Liver (tissue), 9 donors: Measurements from ENCODE around the gene ZNF329. TPM values are rescaled to one million over a fixed set of nuclear protein-coding genes. Genes with fewer than 3 reads are reported as not detected.

Experiments
- DNase-seq: peaks from one replicate; pipeline ENCODE4 v3.0.0-alpha.2; 2017; ENCODE audit warnings: low spot score
- H3K27ac ChIP-seq, 2 donors: one replicate each; pipeline ENCODE4 v1.7.0; 2013; ENCODE audit warnings: inconsistent platforms in 2 of 2, low read length in 2 of 2, control low read depth in 1 of 2, low read depth in 1 of 2, mild to moderate bottlenecking in 1 of 2
- H3K27me3 ChIP-seq, 4 donors: one replicate each; pipeline versions ENCODE4 v1.6.1 to v1.7.0; 2013; ENCODE audit warnings: low read length in 3 of 4, inconsistent platforms in 1 of 4, mild to moderate bottlenecking in 1 of 4, moderate library complexity in 1 of 4; ENCODE audit not compliant: control insufficient read depth in 4 of 4, insufficient read depth in 4 of 4
- H3K36me3 ChIP-seq, 4 donors: one replicate each; pipeline versions ENCODE4 v1.6.1 to v1.7.0; 2013; ENCODE audit warnings: low read length in 3 of 4, mild to moderate bottlenecking in 3 of 4, low read depth in 1 of 4, moderate library complexity in 1 of 4; ENCODE audit not compliant: control insufficient read depth in 4 of 4, insufficient read depth in 3 of 4
- H3K4me1 ChIP-seq, 4 donors: one replicate each; pipeline versions ENCODE4 v1.6.1 to v1.7.0; 2013; ENCODE audit warnings: low read length in 3 of 4, mild to moderate bottlenecking in 3 of 4, moderate library complexity in 1 of 4; ENCODE audit not compliant: control insufficient read depth in 4 of 4, insufficient read depth in 4 of 4
- H3K4me3 ChIP-seq, 3 donors: one replicate each; pipeline versions ENCODE4 v1.6.1 to v1.7.0; 2013; ENCODE audit warnings: low read length in 3 of 3, control low read depth in 1 of 3, low read depth in 1 of 3, mild to moderate bottlenecking in 1 of 3
- H3K9ac ChIP-seq, 2 donors: one replicate each; pipeline ENCODE4 v1.7.0; 2013; ENCODE audit warnings: low read length in 2 of 2, mild to moderate bottlenecking in 2 of 2, moderate library complexity in 2 of 2, control low read depth in 1 of 2, low read depth in 1 of 2
- H3K9me3 ChIP-seq, 4 donors: one replicate each; pipeline versions ENCODE4 v1.6.1 to v1.7.0; 2013; ENCODE audit warnings: low read length in 3 of 4; ENCODE audit not compliant: control insufficient read depth in 4 of 4
- ATF3 ChIP-seq: IDR thresholded peaks from 2 replicates; pipeline ENCODE4 v1.6.1; 2016; ENCODE audit warnings: antibody characterized with exemption
- CTCF ChIP-seq: fragments of 150-350 bp; IDR thresholded peaks from 2 replicates; pipeline ENCODE4 v1.5.1; 2017; ENCODE audit warnings: improper control_type of control experiment, low read depth, low read length; ENCODE audit not compliant: missing input control
- EGR1 ChIP-seq, 2 donors: IDR thresholded peaks; 2 replicates each; pipeline ENCODE4 v1.6.1; 2016 to 2018; ENCODE audit warnings: antibody characterized with exemption in 2 of 2, low read depth in 2 of 2
- FOXA1 ChIP-seq: IDR thresholded peaks from 2 replicates; pipeline ENCODE4 v1.6.1; 2016; ENCODE audit warnings: antibody characterized with exemption
- FOXA2 ChIP-seq: IDR thresholded peaks from 2 replicates; pipeline ENCODE4 v1.6.1; 2016; ENCODE audit warnings: antibody characterized with exemption
- GABPA ChIP-seq, 2 donors: IDR thresholded peaks in 1 of 2; conservative IDR thresholded peaks in 1 of 2; 2 replicates each; pipeline ENCODE4 v1.6.1; 2016; ENCODE audit warnings: antibody characterized with exemption in 2 of 2, mild to moderate bottlenecking in 1 of 2, moderate library complexity in 1 of 2
- HNF4A ChIP-seq, 2 donors: conservative IDR thresholded peaks; 2 replicates each; pipeline ENCODE4 v1.6.1; 2016; ENCODE audit warnings: antibody characterized with exemption in 2 of 2, mild to moderate bottlenecking in 2 of 2
- JUND ChIP-seq, 2 donors: IDR thresholded peaks; 2 replicates each; pipeline ENCODE4 v1.6.1; 2016; ENCODE audit warnings: antibody characterized with exemption in 2 of 2
- NR2F2 ChIP-seq: IDR thresholded peaks from 2 replicates; pipeline ENCODE4 v1.6.1; 2016; ENCODE audit warnings: antibody characterized with exemption
- RAD21 ChIP-seq, 2 donors: IDR thresholded peaks; 2 replicates each; pipeline ENCODE4 v1.6.1; 2016; ENCODE audit warnings: antibody characterized with exemption in 2 of 2, mild to moderate bottlenecking in 2 of 2
- RXRA ChIP-seq, 2 donors: IDR thresholded peaks; 2 replicates each; pipeline ENCODE4 v1.6.1; 2017 to 2018; ENCODE audit warnings: antibody characterized with exemption in 2 of 2, mild to moderate bottlenecking in 1 of 2
- SP1 ChIP-seq: IDR thresholded peaks from 2 replicates; pipeline ENCODE4 v1.6.1; 2018; ENCODE audit warnings: antibody characterized with exemption, mild to moderate bottlenecking
- YY1 ChIP-seq: IDR thresholded peaks from 2 replicates; pipeline ENCODE4 v1.6.1; 2016; ENCODE audit warnings: antibody characterized with exemption, mild to moderate bottlenecking
- ZBTB33 ChIP-seq: IDR thresholded peaks from 2 replicates; pipeline ENCODE4 v1.6.1; 2016; ENCODE audit warnings: antibody characterized with exemption
- WGBS: extraction: QIAGEN DNeasy Blood & Tissue Kit; methylation state at CpG from one replicate; pipeline ENCODE4 v1.1.7; 2013; 5-methylcytosine and 5-hydroxymethylcytosine counted together
- polyA plus RNA-seq, 2 donors: library from polyadenylated mRNA; stranded (reverse) in 1 of 2; unstranded in 1 of 2; fragments of 200-250 nt in 1 of 2; fragments of >200 nt in 1 of 2; fragmentation: Nextera tagmentation in 1 of 2; extraction: Ambion mirVana in 1 of 2; gene quantifications; one replicate each; pipeline versions ENCODE4 v1.2.1 to v1.2.3, GENCODE V29; 2013 to 2015
- total RNA-seq, 2 donors: library from RNA; depleted of rRNA; stranded (reverse); fragments of >200 nt; gene quantifications; one replicate each; pipeline ENCODE4 v1.2.3, GENCODE V29; 2014
- TF ChIP-seq, protein P1 (sequence below): IDR thresholded peaks from 2 replicates; pipeline ENCODE4 v1.6.1; 2016; ENCODE audit warnings: antibody characterized with exemption, mild to moderate bottlenecking
- TF ChIP-seq, protein P2 (sequence below): IDR thresholded peaks from 2 replicates; pipeline ENCODE4 v1.6.1; 2016; ENCODE audit warnings: antibody characterized with exemption
- donor health status: healthy.
- donor health status: healthy.
- donor health status: healthy.
- donor health status: healthy.
- donor health status: healthy.

ZNF329 gene
- total and polyA plus RNA-seq, 4 donors: 1.2 to 6.8 (median 3.8) TPM

GRCh38 chr19:58166708-58167280, 16.2 kb upstream of the ZNF329 start:
- WGBS: 61% methylated on average over 4 of the region's 4 CpGs
- H3K27me3 ChIP-seq: no peaks in the 10 kb centered on the region
- H3K4me3 ChIP-seq: peak overlapping the region in 2 of 3 donors; percentile 41 to 50
- peaks cover 0 to 1% (median 0%) of the 10 kb centered on the region in 4 donors for H3K36me3 ChIP-seq
- no peak overlapping the region for H3K9ac ChIP-seq
- peaks cover 51 to 75% (median 59%) of the 10 kb centered on the region in 4 donors for H3K9me3 ChIP-seq
- H3K4me1 ChIP-seq: no peaks in the 10 kb centered on the region
- no peak overlapping the region for H3K27ac ChIP-seq
- no peak for TF ChIP-seq HNF4A (conservative IDR thresholded peaks at IDR 0.05)
- TF ChIP-seq RAD21 (IDR thresholded peaks at IDR 0.05): no peak
- TF ChIP-seq NR2F2: no peak
- no peak for TF ChIP-seq SP1
- TF ChIP-seq EGR1 (IDR thresholded peaks at IDR 0.05; ENCODE audit: low read depth in 2 of 2): no peak
- no peak for TF ChIP-seq JUND (IDR thresholded peaks at IDR 0.05)
- TF ChIP-seq RXRA (IDR thresholded peaks at IDR 0.05): no peak
- TF ChIP-seq, protein P1, sequence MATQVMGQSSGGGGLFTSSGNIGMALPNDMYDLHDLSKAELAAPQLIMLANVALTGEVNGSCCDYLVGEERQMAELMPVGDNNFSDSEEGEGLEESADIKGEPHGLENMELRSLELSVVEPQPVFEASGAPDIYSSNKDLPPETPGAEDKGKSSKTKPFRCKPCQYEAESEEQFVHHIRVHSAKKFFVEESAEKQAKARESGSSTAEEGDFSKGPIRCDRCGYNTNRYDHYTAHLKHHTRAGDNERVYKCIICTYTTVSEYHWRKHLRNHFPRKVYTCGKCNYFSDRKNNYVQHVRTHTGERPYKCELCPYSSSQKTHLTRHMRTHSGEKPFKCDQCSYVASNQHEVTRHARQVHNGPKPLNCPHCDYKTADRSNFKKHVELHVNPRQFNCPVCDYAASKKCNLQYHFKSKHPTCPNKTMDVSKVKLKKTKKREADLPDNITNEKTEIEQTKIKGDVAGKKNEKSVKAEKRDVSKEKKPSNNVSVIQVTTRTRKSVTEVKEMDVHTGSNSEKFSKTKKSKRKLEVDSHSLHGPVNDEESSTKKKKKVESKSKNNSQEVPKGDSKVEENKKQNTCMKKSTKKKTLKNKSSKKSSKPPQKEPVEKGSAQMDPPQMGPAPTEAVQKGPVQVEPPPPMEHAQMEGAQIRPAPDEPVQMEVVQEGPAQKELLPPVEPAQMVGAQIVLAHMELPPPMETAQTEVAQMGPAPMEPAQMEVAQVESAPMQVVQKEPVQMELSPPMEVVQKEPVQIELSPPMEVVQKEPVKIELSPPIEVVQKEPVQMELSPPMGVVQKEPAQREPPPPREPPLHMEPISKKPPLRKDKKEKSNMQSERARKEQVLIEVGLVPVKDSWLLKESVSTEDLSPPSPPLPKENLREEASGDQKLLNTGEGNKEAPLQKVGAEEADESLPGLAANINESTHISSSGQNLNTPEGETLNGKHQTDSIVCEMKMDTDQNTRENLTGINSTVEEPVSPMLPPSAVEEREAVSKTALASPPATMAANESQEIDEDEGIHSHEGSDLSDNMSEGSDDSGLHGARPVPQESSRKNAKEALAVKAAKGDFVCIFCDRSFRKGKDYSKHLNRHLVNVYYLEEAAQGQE: no peak
- TF ChIP-seq ATF3: no peak
- TF ChIP-seq YY1: no peak
- no peak for TF ChIP-seq FOXA1
- DNase-seq: no peak

DNA sequence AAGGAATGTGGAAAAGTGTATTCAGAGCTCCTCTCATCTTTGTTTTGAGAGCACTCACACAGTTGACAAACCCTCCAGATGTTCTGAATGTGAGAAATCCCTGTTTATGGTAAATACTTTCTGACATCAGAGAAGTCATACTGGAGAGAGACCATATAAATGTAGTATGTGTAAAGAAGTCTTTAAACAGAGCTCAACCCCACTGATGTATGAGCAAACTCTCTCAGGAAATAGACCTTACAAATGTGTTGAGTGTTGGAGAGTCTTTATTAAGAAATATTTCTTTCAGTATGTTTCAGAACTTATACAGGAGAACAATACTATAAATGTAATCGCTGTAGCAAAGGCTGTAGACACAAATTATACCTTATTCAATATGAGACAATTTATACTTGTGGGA, 15.7 kb upstream of the ZNF329 start:
- Histone ChIP-seq H3K4me3 (peak overlapping the region in 2 of 3 donors; percentile 45 to 49), H3K9me3 (peaks cover 49 to 77% (median 58%) of the 10 kb centered on the region in 4 donors), H3K27ac (no peak overlapping the region), H3K9ac (no peak overlapping the region), H3K36me3 (peaks cover 0 to 1% (median 0%) of the 10 kb centered on the region in 4 donors), H3K27me3 (no peaks in the 10 kb centered on the region), H3K4me1 (no peaks in the 10 kb centered on the region)
- 77% methylated on average over 1 of the region's 1 CpG for WGBS
- DNase-seq: no peak
- TF ChIP-seq YY1 (no peak), FOXA1 (no peak), SP1 (no peak)

DNA sequence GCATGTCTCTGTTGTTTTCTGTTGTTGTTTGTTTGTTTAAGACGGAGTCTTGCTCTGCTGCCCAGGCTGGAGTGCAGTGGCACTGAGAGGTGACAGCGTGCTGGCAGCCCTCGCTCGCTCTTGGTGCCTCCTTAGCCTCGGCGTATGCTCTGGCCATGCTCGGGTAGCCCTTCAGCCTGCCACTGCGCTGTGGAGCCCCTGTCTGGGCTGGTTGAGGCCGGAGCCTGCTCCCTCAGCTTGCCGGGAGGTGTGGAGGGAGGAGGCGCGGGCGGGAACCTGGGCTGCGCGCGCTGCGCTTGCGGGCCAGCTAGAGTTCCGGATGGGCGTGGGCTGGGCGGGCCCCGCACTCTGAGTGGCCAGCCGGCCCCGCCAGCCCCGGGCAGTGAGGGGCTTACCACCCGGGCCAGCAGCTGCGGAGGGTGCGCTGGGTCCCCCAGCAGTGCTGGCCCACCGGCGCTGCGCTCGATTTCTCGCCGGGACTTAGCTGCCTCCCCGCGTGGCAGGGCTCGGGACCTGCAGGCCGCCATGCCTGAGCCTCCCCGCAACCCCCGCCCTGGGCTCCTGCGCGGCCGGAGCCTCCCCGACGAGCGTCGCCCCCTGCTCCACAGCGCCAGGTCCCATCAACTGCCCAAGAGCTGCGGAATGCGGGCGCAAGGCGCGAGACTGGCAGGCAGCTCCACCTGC, 6.6 kb upstream of the ZNF329 start:
- no peak for DNase-seq
- Histone ChIP-seq H3K9me3 (peaks cover 10 to 20% (median 14%) of the 10 kb centered on the region in 4 donors), H3K27ac (no peak overlapping the region), H3K9ac (no peak overlapping the region), H3K4me3 (peak overlapping the region in 1 of 3 donors; percentile 17), H3K36me3 (no peaks in the 10 kb centered on the region), H3K27me3 (no peaks in the 10 kb centered on the region), H3K4me1 (peaks cover 4 to 14% (median 8%) of the 10 kb centered on the region in 4 donors)
- no peak for TF ChIP-seq ZBTB33
- no peak for TF ChIP-seq SP1
- TF ChIP-seq, protein P2, sequence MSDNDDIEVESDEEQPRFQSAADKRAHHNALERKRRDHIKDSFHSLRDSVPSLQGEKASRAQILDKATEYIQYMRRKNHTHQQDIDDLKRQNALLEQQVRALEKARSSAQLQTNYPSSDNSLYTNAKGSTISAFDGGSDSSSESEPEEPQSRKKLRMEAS: no peak
- TF ChIP-seq EGR1 (IDR thresholded peaks at IDR 0.05; ENCODE audit: low read depth in 2 of 2): no peak
- TF ChIP-seq GABPA (IDR thresholded peaks at IDR 0.05 in 1 of 2, conservative IDR thresholded peaks at IDR 0.05 in 1 of 2): no peak
- TF ChIP-seq YY1: no peak
- no peak for TF ChIP-seq CTCF
- no peak for TF ChIP-seq FOXA2
- 88% methylated on average over 53 of the region's 53 CpGs for WGBS
